H1 (cell line): ENCODE results near the gene RPL13A. TPM values are rescaled to one million over a fixed set of nuclear protein-coding genes. Genes with fewer than 3 reads are reported as not detected.

ENCODE experiments used
- BRCA1 ChIP-seq: IDR thresholded peaks from 2 replicates; pipeline ENCODE4 v1.6.1; 2012; ENCODE audit warnings: low read depth, low read length, improper control_type of control experiment
- FOSL1 ChIP-seq: IDR thresholded peaks from 2 replicates; pipeline ENCODE4 v1.6.1; 2011; ENCODE audit warnings: mild to moderate bottlenecking, low read depth, low read length, moderate library complexity; ENCODE audit not compliant: insufficient read depth
- PHF8 ChIP-seq: fragments of 200-600 bp; sonication (generic); conservative IDR thresholded peaks from 2 replicates; pipeline ENCODE4 v1.7.1; 2012; ENCODE audit warnings: low read depth, mild to moderate bottlenecking, inconsistent platforms, low read length, moderate library complexity
- TAF1 ChIP-seq: IDR thresholded peaks from 2 replicates; pipeline ENCODE4 v1.6.1; 2011; ENCODE audit warnings: mild to moderate bottlenecking, low read depth, low read length
- TAF7 ChIP-seq: optimal IDR thresholded peaks from 2 replicates; pipeline ENCODE3; 2011; ENCODE audit warnings: low read depth, mild to moderate bottlenecking, inconsistent platforms, low read length, moderate library complexity, borderline replicate concordance
- polyA plus RNA-seq, 7 experiments: library from polyadenylated mRNA; depleted of rRNA in 3 of 7; stranded (reverse) in 5 of 7; unstranded in 2 of 7; fragments of >200 nt in 5 of 7; fragments of 200-250 nt in 2 of 7; gene quantifications; 1 replicate in 5 of 7; 2 replicates in 1 of 7; 4 replicates in 1 of 7; pipeline versions ENCODE4 v1.2.1 to v1.2.3, GENCODE V29; 2011 to 2013; ENCODE audit warnings: missing spikeins in 2 of 7, mixed read lengths in 2 of 7
- total RNA-seq: library from RNA; stranded (reverse); fragmentation: NEBNext Ultra II Directional; extraction: Animal tissue kit (Norgen Biotek cat#: 25700); gene quantifications from 2 replicates; pipeline ENCODE4 v1.2.1, GENCODE V29; 2021

The RPL13A gene
- total and polyA plus RNA-seq, 2 of the 8 experiments (the other 6 are each of a cell fraction or from before 2014, with no cell fraction given) = 3,305 to 8,868 TPM

DNA sequence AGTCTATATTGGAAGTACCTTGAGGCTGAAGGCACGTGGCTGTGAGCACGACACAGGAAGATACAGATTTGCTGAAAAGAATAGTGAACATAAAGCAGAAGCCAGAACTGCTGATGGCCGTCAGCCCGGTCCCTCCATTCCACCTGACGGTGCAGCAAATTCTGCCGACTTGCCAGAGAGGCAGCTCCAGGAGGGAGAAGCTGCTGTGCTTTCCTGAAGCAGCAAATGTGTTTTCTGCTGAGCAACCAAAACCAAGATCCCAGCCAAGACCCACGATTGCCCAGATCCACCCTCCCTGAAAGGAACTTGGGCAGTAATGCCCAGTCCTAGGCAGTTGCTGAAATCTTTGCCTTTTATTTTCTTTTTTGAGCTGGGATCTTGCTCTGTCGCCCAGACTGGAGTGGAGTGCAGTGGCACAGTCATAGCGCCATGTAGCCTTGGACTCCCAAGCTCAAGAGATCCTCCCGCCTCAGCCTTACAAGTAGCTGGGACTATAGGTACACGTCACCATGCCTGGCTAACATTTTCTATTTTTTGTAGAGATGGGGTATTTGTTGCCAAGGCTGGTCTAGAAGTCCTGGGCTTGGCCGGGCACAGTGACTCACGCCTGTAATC, 33.4 kb downstream of the RPL13A start (continued):
- TF ChIP-seq TAF1 (no peak), TAF7 (no peak), FOSL1 (no peak), BRCA1 (no peak), PHF8 (no peak)
